ENCODE measurements around the gene SMIM10. TPM values are rescaled to one million over a fixed set of nuclear protein-coding genes. Genes with fewer than 3 reads are reported as not detected.
A peak's percentile ranks its signal among the peaks of the same experiment; 100 is the strongest.

Gene SMIM10
- polyA plus RNA-seq, 1 donor (not counting 4 experiments of a cell fraction or from before 2014, with no cell fraction given): 0.04 TPM

DNA sequence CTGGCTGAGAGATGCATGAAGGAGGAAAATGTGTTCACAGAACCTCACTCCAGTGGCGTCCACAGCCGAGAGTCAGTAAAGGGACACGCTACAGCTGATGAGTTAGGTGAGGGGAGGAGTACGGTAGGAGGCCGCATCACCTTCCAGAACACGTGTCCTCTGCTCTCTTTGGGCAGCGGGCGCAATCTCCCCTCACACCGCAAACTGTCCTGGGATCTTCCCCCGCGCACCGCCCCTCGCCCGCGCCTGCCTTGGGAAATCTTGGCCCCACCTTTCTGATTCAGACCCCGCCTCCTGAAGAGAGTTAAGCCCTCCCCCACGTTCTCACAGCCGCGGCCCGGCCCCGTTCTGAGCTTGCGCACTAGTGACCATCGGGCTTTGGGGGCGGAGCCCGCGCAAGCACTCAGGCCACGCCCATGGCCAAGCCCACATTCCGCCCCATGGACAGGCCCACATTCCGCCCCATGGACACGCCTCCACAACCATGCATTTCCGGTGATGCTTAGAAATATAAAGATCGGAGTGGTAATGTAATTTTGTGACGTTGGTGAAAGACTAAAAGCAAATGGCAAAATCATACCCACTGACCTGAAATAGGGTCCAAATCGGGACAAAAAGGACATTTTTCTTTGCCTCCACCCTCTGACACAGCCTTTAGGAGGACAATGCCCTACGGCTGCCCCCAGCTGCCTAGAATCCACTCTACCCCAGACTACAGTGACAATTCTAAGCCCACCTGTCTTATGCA is 13.3 kb downstream of the SMIM10 start:
- TF ChIP-seq, protein P1, sequence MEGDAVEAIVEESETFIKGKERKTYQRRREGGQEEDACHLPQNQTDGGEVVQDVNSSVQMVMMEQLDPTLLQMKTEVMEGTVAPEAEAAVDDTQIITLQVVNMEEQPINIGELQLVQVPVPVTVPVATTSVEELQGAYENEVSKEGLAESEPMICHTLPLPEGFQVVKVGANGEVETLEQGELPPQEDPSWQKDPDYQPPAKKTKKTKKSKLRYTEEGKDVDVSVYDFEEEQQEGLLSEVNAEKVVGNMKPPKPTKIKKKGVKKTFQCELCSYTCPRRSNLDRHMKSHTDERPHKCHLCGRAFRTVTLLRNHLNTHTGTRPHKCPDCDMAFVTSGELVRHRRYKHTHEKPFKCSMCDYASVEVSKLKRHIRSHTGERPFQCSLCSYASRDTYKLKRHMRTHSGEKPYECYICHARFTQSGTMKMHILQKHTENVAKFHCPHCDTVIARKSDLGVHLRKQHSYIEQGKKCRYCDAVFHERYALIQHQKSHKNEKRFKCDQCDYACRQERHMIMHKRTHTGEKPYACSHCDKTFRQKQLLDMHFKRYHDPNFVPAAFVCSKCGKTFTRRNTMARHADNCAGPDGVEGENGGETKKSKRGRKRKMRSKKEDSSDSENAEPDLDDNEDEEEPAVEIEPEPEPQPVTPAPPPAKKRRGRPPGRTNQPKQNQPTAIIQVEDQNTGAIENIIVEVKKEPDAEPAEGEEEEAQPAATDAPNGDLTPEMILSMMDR (optimal IDR thresholded peaks at IDR 0.05 in 1 of 3, IDR thresholded peaks at IDR 0.05 in 1 of 3, conservative IDR thresholded peaks at IDR 0.05 in 1 of 3; ENCODE audit: extremely low read depth in 1 of 3, insufficient read depth in 2 of 3, low read length in 3 of 3): no peak
- no peak for TF ChIP-seq EZH2 (IDR thresholded peaks at IDR 0.05; ENCODE audit: low read length)
- Histone ChIP-seq H3K9me3 (ENCODE audit: control insufficient read depth, low read depth, low read length) (no peaks in the 10 kb centered on the region), H3K4me1 (ENCODE audit: control insufficient read depth, extremely low read depth, insufficient read depth, low read length) (no peaks in the 10 kb centered on the region), H3K36me3 (ENCODE audit: control insufficient read depth in 2 of 2, extremely low read depth in 1 of 2, insufficient read depth in 2 of 2, low read length in 2 of 2) (no peaks in the 10 kb centered on the region), H3K9ac (ENCODE audit: control insufficient read depth, extremely low read depth, insufficient read depth, low read length) (peak overlapping the region; percentile 69), H3K4me3 (ENCODE audit: control insufficient read depth in 2 of 3, extremely low read depth in 1 of 3, insufficient read depth in 2 of 3, low read depth in 1 of 3, low read length in 3 of 3) (peak overlapping the region; percentile 24 to 74 (median 35)), H3K27me3 (ENCODE audit: control insufficient read depth, extremely low read depth, insufficient read depth, low read length) (no peaks in the 10 kb centered on the region), H3K79me2 (ENCODE audit: control insufficient read depth, insufficient read depth, low read length) (no peaks in the 10 kb centered on the region), H3K9me1 (ENCODE audit: control insufficient read depth, extremely low read depth, insufficient read depth, low read length) (no peaks in the 10 kb centered on the region), H2AFZ (ENCODE audit: control insufficient read depth, low read length) (peak overlapping the region; percentile 89), H3K4me2 (ENCODE audit: control insufficient read depth, extremely low read depth, insufficient read depth, low read depth, low read length) (peak overlapping the region; percentile 80), H3K27ac (ENCODE audit: control insufficient read depth, insufficient read depth, low read length) (peak overlapping the region; percentile 45), H4K20me1 (ENCODE audit: control insufficient read depth, extremely low read depth, insufficient read depth, low read length) (no peaks in the 10 kb centered on the region)
- dilution Hi-C loops (cut with MboI; ENCODE audit: extremely low pct_ligation_motif_present, low sequenced_read_pairs): no loop called here
- DNase-seq (ENCODE audit: low read depth, low spot score) (peak; percentile 61), FAIRE-seq (peak; percentile 39)

DNA sequence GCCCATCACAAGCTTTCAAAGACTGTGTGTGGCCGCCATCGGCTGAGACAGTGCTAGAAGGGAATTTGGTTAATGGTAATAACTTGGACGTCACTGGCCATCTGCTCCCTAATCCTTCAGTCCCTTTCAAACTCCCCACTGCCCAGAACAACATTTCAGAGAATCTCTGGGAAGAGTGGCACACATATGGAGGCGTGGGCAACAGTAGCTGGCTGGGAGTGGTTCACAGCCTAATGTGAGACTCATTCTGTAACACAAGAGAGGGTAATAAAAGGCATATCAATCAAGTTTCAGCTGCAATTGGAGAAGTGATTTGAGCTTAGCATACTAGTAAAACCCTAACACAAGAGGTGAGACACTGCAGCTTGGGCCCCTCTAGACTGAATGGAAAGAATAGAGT is 15.4 kb downstream of the SMIM10 start:
- Histone ChIP-seq H3K79me2 (ENCODE audit: control insufficient read depth, insufficient read depth, low read length) (no peaks in the 10 kb centered on the region), H4K20me1 (ENCODE audit: control insufficient read depth, extremely low read depth, insufficient read depth, low read length) (no peaks in the 10 kb centered on the region), H3K4me1 (ENCODE audit: control insufficient read depth, extremely low read depth, insufficient read depth, low read length) (no peaks in the 10 kb centered on the region), H3K27ac (ENCODE audit: control insufficient read depth, insufficient read depth, low read length) (no peak overlapping the region), H3K27me3 (ENCODE audit: control insufficient read depth, extremely low read depth, insufficient read depth, low read length) (no peaks in the 10 kb centered on the region), H2AFZ (ENCODE audit: control insufficient read depth, low read length) (no peak overlapping the region), H3K36me3 (ENCODE audit: control insufficient read depth in 2 of 2, extremely low read depth in 1 of 2, insufficient read depth in 2 of 2, low read length in 2 of 2) (no peaks in the 10 kb centered on the region), H3K9me1 (ENCODE audit: control insufficient read depth, extremely low read depth, insufficient read depth, low read length) (no peaks in the 10 kb centered on the region), H3K4me2 (ENCODE audit: control insufficient read depth, extremely low read depth, insufficient read depth, low read depth, low read length) (no peak overlapping the region), H3K9ac (ENCODE audit: control insufficient read depth, extremely low read depth, insufficient read depth, low read length) (no peak overlapping the region), H3K4me3 (ENCODE audit: control insufficient read depth in 2 of 3, extremely low read depth in 1 of 3, insufficient read depth in 2 of 3, low read depth in 1 of 3, low read length in 3 of 3) (no peak overlapping the region), H3K9me3 (ENCODE audit: control insufficient read depth, low read depth, low read length) (no peaks in the 10 kb centered on the region)
- no peak for FAIRE-seq
- TF ChIP-seq EZH2 (IDR thresholded peaks at IDR 0.05; ENCODE audit: low read length): no peak
- TF ChIP-seq, protein P1 (optimal IDR thresholded peaks at IDR 0.05 in 1 of 3, IDR thresholded peaks at IDR 0.05 in 1 of 3, conservative IDR thresholded peaks at IDR 0.05 in 1 of 3; ENCODE audit: extremely low read depth in 1 of 3, insufficient read depth in 2 of 3, low read length in 3 of 3): no peak
- no peak for DNase-seq (ENCODE audit: low read depth, low spot score)
- dilution Hi-C loops (cut with MboI; ENCODE audit: extremely low pct_ligation_motif_present, low sequenced_read_pairs): no loop called here
